Retinal pigment epithelial cell (primary cell): ENCODE measurements around the gene UXS1.
A peak's percentile ranks its signal among the peaks of the same experiment; 100 is the strongest.

ENCODE experiments used
- DNase-seq: peaks from one replicate; pipeline ENCODE4 v3.0.0-alpha.2; 2010; ENCODE audit warnings: low read depth
- H3K4me3 ChIP-seq: 2 replicates; pipeline ENCODE4 v1.5.1; 2011; ENCODE audit warnings: mild to moderate bottlenecking, low read length, control low read depth, moderate library complexity
- TF ChIP-seq, protein P1 (sequence below): conservative IDR thresholded peaks from 2 replicates; pipeline ENCODE4 v1.5.1; 2011; ENCODE audit warnings: low read depth, low read length, control low read depth, inconsistent platforms

UXS1 gene

DNA sequence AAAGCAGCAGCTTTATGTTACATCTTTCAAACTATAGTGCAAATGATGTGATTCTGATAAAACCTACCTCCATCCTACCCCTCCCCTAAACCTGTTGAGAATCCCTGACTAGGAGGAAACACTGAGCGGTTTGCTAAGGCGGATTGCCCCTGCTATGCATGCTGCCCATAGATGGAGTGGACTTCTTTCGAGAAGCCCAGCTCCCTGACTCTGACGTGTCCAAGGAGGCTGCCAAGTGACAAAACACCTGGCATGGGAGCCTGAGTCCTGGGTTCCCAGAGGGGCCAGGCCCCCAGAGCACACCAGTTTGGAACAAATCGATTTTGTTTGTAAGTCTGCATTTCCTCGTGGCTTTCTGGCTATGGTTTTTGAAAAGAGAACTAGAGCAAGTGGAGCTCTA, 1.4 kb upstream of the UXS1 start:
- TF ChIP-seq, protein P1, sequence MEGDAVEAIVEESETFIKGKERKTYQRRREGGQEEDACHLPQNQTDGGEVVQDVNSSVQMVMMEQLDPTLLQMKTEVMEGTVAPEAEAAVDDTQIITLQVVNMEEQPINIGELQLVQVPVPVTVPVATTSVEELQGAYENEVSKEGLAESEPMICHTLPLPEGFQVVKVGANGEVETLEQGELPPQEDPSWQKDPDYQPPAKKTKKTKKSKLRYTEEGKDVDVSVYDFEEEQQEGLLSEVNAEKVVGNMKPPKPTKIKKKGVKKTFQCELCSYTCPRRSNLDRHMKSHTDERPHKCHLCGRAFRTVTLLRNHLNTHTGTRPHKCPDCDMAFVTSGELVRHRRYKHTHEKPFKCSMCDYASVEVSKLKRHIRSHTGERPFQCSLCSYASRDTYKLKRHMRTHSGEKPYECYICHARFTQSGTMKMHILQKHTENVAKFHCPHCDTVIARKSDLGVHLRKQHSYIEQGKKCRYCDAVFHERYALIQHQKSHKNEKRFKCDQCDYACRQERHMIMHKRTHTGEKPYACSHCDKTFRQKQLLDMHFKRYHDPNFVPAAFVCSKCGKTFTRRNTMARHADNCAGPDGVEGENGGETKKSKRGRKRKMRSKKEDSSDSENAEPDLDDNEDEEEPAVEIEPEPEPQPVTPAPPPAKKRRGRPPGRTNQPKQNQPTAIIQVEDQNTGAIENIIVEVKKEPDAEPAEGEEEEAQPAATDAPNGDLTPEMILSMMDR, result no peak
- no peak for DNase-seq
- H3K4me3 ChIP-seq, result no peak overlapping the region

DNA sequence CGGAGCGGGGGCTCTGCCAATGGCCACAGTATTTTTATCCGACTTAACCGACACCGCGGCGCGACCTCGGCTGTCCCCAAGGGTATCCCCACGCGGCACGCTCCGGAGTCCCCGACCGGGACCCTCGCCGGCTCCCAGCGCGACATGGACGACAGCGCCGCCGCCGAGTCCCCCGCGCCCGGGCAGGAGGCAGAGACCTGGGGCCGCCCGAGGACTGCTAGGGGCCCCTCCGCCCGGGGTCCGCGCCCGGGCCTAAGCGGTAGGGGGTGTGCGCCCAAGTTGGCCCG, 468 bp downstream of the UXS1 start:
- TF ChIP-seq, protein P1, result no peak
- no peak for DNase-seq
- peak overlapping the region; percentile 74 for H3K4me3 ChIP-seq

DNA sequence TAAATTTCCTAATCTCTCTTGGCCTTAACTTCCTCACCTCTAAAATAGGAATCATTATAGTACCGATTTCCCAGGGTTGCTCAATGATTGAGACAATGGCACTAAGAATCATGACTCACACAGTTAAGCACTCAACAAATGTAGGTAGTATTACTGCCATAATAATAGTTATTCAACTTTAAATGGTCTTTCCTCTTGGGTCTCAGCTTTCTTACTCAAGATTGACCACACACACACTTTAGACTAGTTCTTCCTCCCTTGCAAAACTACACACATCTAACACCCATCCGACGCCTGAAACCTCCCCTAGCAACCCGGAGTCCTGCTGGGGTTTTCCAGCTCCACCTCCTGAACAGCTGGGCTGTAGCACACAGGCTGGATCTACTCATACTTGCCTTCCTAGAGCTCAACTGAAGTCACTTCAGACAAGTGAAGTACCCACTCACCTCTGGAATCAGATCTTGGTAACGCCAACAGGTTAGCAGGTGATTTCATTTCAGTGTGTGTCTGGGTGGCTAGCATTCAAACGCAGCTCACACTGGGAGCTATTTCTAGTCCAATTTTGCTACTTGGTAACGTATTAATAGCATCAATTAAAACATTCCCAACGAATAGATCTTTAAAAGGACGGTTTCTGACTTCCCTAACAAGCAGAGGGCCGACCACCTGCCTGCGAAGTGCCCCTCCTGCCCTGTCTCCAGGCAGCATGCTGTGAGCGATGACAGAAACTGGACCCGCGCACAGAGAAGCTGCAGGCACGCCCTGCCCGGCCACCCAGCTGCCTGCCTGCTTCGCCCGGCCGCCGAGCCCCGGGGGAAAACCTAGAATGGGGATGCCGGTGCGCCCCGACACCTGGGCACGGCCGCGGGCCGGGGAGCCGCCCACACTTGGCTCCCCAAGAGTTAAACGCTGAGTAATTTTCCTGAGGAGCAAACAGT, 1.1 kb downstream of the UXS1 start:
- DNase-seq, result peak; percentile 33
- H3K4me3 ChIP-seq, result peak overlapping the region; percentile 74
- TF ChIP-seq, protein P1, result no peak

DNA sequence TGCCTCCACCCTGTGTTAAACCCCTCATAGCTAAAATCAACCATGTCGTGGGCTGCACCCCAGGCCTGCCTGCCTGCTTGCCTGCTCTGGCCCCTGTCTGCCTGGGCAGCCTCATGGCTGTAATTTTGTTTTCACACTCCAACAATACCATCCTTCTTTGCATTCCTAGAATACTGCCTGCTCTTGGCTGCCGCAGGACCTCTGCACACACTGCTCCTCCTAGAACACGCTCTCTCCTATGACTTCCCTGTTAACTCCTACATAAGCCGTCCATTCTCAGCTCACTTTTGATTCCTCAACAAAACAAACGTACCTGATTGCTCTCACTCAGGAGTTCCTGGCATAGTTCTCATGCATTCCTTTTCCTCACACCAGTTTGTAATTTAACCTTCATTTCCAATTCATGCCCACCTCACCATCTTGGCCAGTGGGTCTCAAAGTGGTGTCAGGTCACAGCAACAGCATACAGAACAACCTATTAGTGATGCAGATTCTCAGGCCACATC, 2.5 kb downstream of the UXS1 start:
- no peak for DNase-seq
- TF ChIP-seq, protein P1, result no peak
- no peak overlapping the region for H3K4me3 ChIP-seq

DNA sequence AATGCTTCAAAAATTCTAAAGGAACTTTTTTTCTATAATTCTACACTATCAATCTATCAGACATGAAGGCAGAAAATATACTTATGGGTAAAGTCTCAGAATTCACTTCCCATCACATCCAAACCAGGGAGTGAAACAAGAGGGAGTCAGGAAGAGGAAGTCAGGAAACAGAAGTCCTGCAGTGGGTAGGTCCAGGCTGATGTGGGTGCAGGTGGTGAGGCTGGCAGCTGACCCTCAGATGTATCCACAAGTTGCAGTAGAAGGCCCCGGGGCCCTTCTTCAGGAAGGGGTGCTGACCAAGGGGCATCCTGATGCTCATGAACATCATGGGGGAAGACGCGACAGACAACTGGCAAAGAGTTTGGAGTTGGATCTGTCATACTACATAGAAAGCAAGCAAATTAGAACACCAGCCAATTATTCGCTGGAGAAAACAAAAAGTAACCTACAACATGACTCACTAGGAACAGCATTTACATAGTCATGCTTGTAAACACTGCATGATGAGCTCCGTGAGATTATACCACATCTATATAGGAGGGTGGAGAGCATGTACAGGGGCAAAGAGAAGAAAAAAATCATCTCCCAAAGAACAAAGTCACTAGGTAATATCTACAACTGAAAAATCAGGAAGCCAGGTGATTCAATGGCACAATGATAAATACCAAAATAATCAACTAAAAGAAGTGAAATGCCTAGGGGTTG, 4.2 kb downstream of the UXS1 start:
- no peak overlapping the region for H3K4me3 ChIP-seq
- no peak for DNase-seq
- TF ChIP-seq, protein P1, result no peak

DNA sequence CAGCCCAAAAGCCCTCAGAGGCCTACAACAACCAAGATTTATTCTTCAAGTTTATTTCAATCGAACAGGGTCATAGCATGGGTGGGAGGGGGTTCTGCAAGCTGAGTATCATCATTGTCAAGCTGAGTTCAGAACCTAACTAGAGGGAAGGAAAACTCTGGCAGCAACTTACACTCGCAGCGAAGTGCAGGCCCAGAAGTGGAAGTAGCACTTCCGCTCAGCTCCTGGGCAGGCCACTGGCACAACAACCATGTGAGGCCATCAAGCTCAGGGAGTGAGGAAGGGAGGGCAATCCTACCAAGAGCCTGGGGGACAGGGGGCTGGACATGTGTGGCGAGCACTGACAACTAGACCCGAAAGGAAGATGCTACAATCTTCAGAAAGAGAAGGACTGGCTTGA, 4.8 kb downstream of the UXS1 start:
- no peak for DNase-seq
- H3K4me3 ChIP-seq, result no peak overlapping the region
- TF ChIP-seq, protein P1, result no peak
